IMR-90 (cell line): ENCODE results near the gene NRIP2. TPM values are rescaled to one million over a fixed set of nuclear protein-coding genes. Genes with fewer than 3 reads are reported as not detected.

ENCODE experiments used
- ATAC-seq: fragments of 200-7000 bp; cut with Tn5 transposase; 2 replicates; pipeline ENCODE4 v1.9.1; 2020; ENCODE audit warnings: low read depth, mild to moderate bottlenecking, moderate library complexity
- BruUV-seq: library from RNA; stranded (reverse); fragments of 400-500 nt; replicated peaks from 2 replicates; lab custom pipeline; 2021; lab: Mats Ljungman, UMichigan
- CTCF ChIA-PET: fragments of 300-600 bp; formaldehyde crosslinking; extraction: SDS; loops from one replicate; lab custom pipeline; 2021; ENCODE audit warnings: antibody characterized with exemption; lab: Yijun Ruan, JAX
- POLR2A ChIA-PET: fragments of 300-600 bp; sonication (Branson Sonifier 250); formaldehyde crosslinking; loops from one replicate; lab custom pipeline; 2022; ENCODE audit warnings: antibody characterized with exemption; ENCODE audit not compliant: unreplicated experiment; lab: Charles Lee
- DNase-seq: peaks from one replicate; pipeline ENCODE4 v3.0.0; 2013
- H2AFZ ChIP-seq: replicated peaks from 2 replicates; pipeline ENCODE3; 2013; ENCODE audit warnings: low read length, mild to moderate bottlenecking; ENCODE audit not compliant: poor library complexity
- H2AK5ac ChIP-seq: 2 replicates; pipeline ENCODE4 v1.6.1; 2013; ENCODE audit warnings: low read depth, low read length, inconsistent platforms
- H2AK9ac ChIP-seq: replicated peaks from 2 replicates; pipeline ENCODE3; 2013; ENCODE audit warnings: mild to moderate bottlenecking, low read depth, low read length, moderate library complexity; ENCODE audit not compliant: poor library complexity
- H2BK120ac ChIP-seq: 2 replicates; pipeline ENCODE4 v1.6.1; 2013; ENCODE audit warnings: low read depth, low read length, inconsistent platforms
- H2BK15ac ChIP-seq: 3 replicates; pipeline ENCODE4 v1.6.1; 2013; ENCODE audit warnings: low read depth, low read length, inconsistent platforms
- H2BK20ac ChIP-seq: 2 replicates; pipeline ENCODE4 v1.6.1; 2013; ENCODE audit warnings: low read depth, mild to moderate bottlenecking, inconsistent platforms, low read length, moderate library complexity
- H2BK5ac ChIP-seq: 2 replicates; pipeline ENCODE4 v1.6.1; 2013; ENCODE audit warnings: mild to moderate bottlenecking, low read depth, low read length, inconsistent platforms; ENCODE audit not compliant: poor library complexity, severe bottlenecking
- H3K14ac ChIP-seq: replicated peaks from 2 replicates; pipeline ENCODE4 v1.6.1; 2013; ENCODE audit warnings: low read depth, low read length, inconsistent platforms
- H3K18ac ChIP-seq: 2 replicates; pipeline ENCODE4 v1.6.1; 2013; ENCODE audit warnings: low read depth, low read length, control low read depth
- H3K23ac ChIP-seq: 2 replicates; pipeline ENCODE4 v1.6.1; 2013; ENCODE audit warnings: low read depth, low read length, inconsistent platforms
- H3K27ac ChIP-seq: 2 replicates; pipeline ENCODE4 v1.5.1; 2013; ENCODE audit warnings: mild to moderate bottlenecking, control low read depth, low read length; ENCODE audit not compliant: insufficient read depth
- H3K27me3 ChIP-seq: 2 replicates; pipeline ENCODE4 v1.6.1; 2013; ENCODE audit warnings: low read length; ENCODE audit not compliant: control insufficient read depth, insufficient read depth
- H3K36me3 ChIP-seq: 2 replicates; pipeline ENCODE4 v1.6.1; 2013; ENCODE audit warnings: low read length, mixed read lengths; ENCODE audit not compliant: control insufficient read depth, insufficient read depth
- H3K4ac ChIP-seq: 2 replicates; pipeline ENCODE4 v1.6.1; 2013; ENCODE audit warnings: low read depth, low read length, inconsistent platforms
- H3K4me1 ChIP-seq: 2 replicates; pipeline ENCODE4 v1.6.1; 2013; ENCODE audit warnings: low read length, mixed read lengths; ENCODE audit not compliant: control insufficient read depth, insufficient read depth
- H3K4me2 ChIP-seq: 2 replicates; pipeline ENCODE4 v1.6.1; 2013; ENCODE audit warnings: low read depth, mild to moderate bottlenecking, control low read depth, low read length, moderate library complexity
- H3K4me3 ChIP-seq: 2 replicates; pipeline ENCODE4 v1.5.1; 2013; ENCODE audit warnings: low read depth, mild to moderate bottlenecking, control low read depth, low read length, moderate library complexity; ENCODE audit not compliant: insufficient read depth
- H3K56ac ChIP-seq: 2 replicates; pipeline ENCODE4 v1.6.1; 2013; ENCODE audit warnings: low read length, inconsistent platforms; ENCODE audit not compliant: insufficient read depth; ENCODE audit errors: extremely low read depth
- H3K79me1 ChIP-seq, 2 experiments: 2 replicates each; pipeline ENCODE4 v1.6.1; 2013; ENCODE audit warnings: low read length in 2 of 2, inconsistent platforms in 1 of 2, low read depth in 1 of 2
- H3K9ac ChIP-seq: 2 replicates; pipeline ENCODE4 v1.6.1; 2013; ENCODE audit warnings: low read depth, low read length, control low read depth
- H3K9me1 ChIP-seq: 2 replicates; pipeline ENCODE4 v1.6.1; 2013; ENCODE audit warnings: low read length, inconsistent platforms; ENCODE audit not compliant: insufficient read depth
- H3K9me3 ChIP-seq: 2 replicates; pipeline ENCODE4 v1.6.1; 2013; ENCODE audit warnings: low read length; ENCODE audit not compliant: control insufficient read depth, insufficient read depth
- H4K20me1 ChIP-seq: 2 replicates; pipeline ENCODE4 v1.6.1; 2013; ENCODE audit warnings: low read length, inconsistent platforms; ENCODE audit not compliant: insufficient read depth
- H4K5ac ChIP-seq: 2 replicates; pipeline ENCODE4 v1.6.1; 2013; ENCODE audit warnings: mild to moderate bottlenecking, low read depth, low read length, control low read depth
- H4K8ac ChIP-seq, 2 experiments: 2 replicates each; pipeline ENCODE4 v1.6.1; 2013; ENCODE audit warnings: low read depth in 2 of 2, low read length in 2 of 2, control low read depth in 1 of 2, inconsistent platforms in 1 of 2
- H4K91ac ChIP-seq: 2 replicates; pipeline ENCODE4 v1.6.1; 2013; ENCODE audit warnings: low read depth, low read length, inconsistent platforms; ENCODE audit not compliant: insufficient read depth
- BHLHE40 ChIP-seq: fragments of 150-350 bp; IDR thresholded peaks from 2 replicates; pipeline ENCODE4 v1.6.1; 2016; ENCODE audit warnings: mild to moderate bottlenecking, low read depth, low read length
- CEBPB ChIP-seq: IDR thresholded peaks from 2 replicates; pipeline ENCODE4 v1.6.1; 2012; ENCODE audit warnings: low read depth, low read length, improper control_type of control experiment
- CHD1 ChIP-seq: IDR thresholded peaks from 2 replicates; pipeline ENCODE4 v1.6.1; 2012; ENCODE audit warnings: low read depth, low read length, improper control_type of control experiment
- FOS ChIP-seq: fragments of 150-350 bp; IDR thresholded peaks from 2 replicates; pipeline ENCODE4 v1.6.1; 2016; ENCODE audit warnings: low read depth, low read length
- MAFK ChIP-seq: IDR thresholded peaks from 2 replicates; pipeline ENCODE4 v1.6.1; 2012; ENCODE audit warnings: low read depth, low read length, improper control_type of control experiment
- MAZ ChIP-seq: IDR thresholded peaks from 2 replicates; pipeline ENCODE4 v1.6.1; 2012; ENCODE audit warnings: low read depth, mild to moderate bottlenecking, low read length, improper control_type of control experiment, moderate library complexity, borderline replicate concordance
- MXI1 ChIP-seq: IDR thresholded peaks from 2 replicates; pipeline ENCODE4 v1.6.1; 2012; ENCODE audit warnings: low read depth, mild to moderate bottlenecking, low read length, moderate library complexity, borderline replicate concordance
- NFE2L2 ChIP-seq: fragments of 150-350 bp; IDR thresholded peaks from 2 replicates; pipeline ENCODE4 v1.6.1; 2016; ENCODE audit warnings: low read depth, mild to moderate bottlenecking, low read length
- POLR2A ChIP-seq: IDR thresholded peaks from 2 replicates; pipeline ENCODE4 v1.6.1; 2012; ENCODE audit warnings: mild to moderate bottlenecking, low read depth, low read length
- RAD21 ChIP-seq: IDR thresholded peaks from 2 replicates; pipeline ENCODE4 v1.6.1; 2012; ENCODE audit warnings: low read length, improper control_type of control experiment
- RCOR1 ChIP-seq: IDR thresholded peaks from 2 replicates; pipeline ENCODE4 v1.6.1; 2012; ENCODE audit warnings: mild to moderate bottlenecking, low read length, improper control_type of control experiment; ENCODE audit not compliant: insufficient replicate concordance
- RFX5 ChIP-seq: IDR thresholded peaks from 2 replicates; pipeline ENCODE4 v1.8.0; 2012; ENCODE audit warnings: low read depth, mild to moderate bottlenecking, low read length, moderate library complexity
- SMC3 ChIP-seq: fragments of 150-350 bp; IDR thresholded peaks from 2 replicates; pipeline ENCODE4 v1.6.1; 2016; ENCODE audit warnings: low read depth, mild to moderate bottlenecking, antibody characterized with exemption, low read length, moderate library complexity
- WGBS, 2 experiments: methylation state at CpG; one replicate each; pipeline versions ENCODE4 v1.1.5 to v1.1.7; 2013; ENCODE audit warnings: missing lambda C conversion rate in 2 of 2; ENCODE audit not compliant: insufficient read length in 1 of 2; ENCODE audit errors: extremely low coverage in 2 of 2; 5-methylcytosine and 5-hydroxymethylcytosine counted together
- dilution Hi-C: fragments of 300-500 bp; cut with HindIII; formaldehyde crosslinking; loops from one replicate; pipeline ENCODE4 v1.14.3; 2018; ENCODE audit warnings: low sequenced_read_pairs; ENCODE audit not compliant: unreplicated experiment
- in situ Hi-C: fragments of 300-500 bp; cut with MboI; formaldehyde crosslinking; loops from 3 replicates; pipeline ENCODE4 v1.14.3; 2019; ENCODE audit warnings: low sequenced_read_pairs, inconsistent platforms, mixed read lengths
- intact Hi-C: fragments of 100-400 bp; cut with micrococcal nuclease; formaldehyde crosslinking; loops from 2 replicates; pipeline ENCODE4 v1.10.0; 2022
- polyA plus RNA-seq, 3 experiments: library from polyadenylated mRNA; depleted of rRNA; stranded (reverse); fragments of >200 nt; gene quantifications; 2 replicates each; pipeline ENCODE4 v1.2.3, GENCODE V29; 2012; ENCODE audit warnings: low replicate concordance in 1 of 3
- total RNA-seq: library from RNA; depleted of rRNA; stranded (reverse); fragments of >200 nt; gene quantifications from 2 replicates; pipeline ENCODE4 v1.2.3, GENCODE V29; 2012
- TF ChIP-seq, protein P1 (sequence below): fragments of 150-350 bp; IDR thresholded peaks from 2 replicates; pipeline ENCODE4 v1.6.1; 2016; ENCODE audit warnings: low read depth, mild to moderate bottlenecking, low read length, moderate library complexity, borderline replicate concordance
- TF ChIP-seq, protein P2 (sequence below): conservative IDR thresholded peaks from 2 replicates; pipeline ENCODE4 v1.5.1; 2012; ENCODE audit warnings: mild to moderate bottlenecking, low read depth, low read length, improper control_type of control experiment
- TF ChIP-seq, protein P3 (sequence below): fragments of 150-350 bp; IDR thresholded peaks from 2 replicates; pipeline ENCODE4 v1.6.1; 2017; ENCODE audit warnings: mild to moderate bottlenecking, antibody characterized with exemption, low read length, low read depth

NRIP2 gene
- total and polyA plus RNA-seq, 2 of the 4 experiments (the other 2 are of a cell fraction) = 0.18 to 0.27 TPM

DNA sequence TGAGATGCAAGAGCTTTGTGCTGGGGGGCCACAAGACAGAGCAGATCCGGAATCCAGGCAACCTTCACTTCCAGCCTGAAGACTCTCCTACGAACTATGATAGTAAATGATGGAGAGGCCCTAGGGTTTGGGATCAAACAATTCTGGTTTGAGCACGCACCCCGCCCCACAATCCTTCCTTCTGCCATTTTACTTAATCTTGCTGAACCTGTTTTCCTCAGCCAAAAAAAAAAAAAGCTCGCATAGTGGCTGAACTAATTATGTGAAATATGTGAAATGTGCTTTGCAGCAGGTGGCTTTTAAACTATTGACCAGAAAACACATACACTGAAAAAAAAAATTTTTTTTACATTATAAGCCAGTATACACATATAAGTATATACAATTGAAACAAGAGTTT, 23.0 kb downstream of the NRIP2 start:
- POLR2A ChIA-PET = interaction anchor here (0.6 kb wide), 1 partner anchor 129 kb away, joined by 4 read pairs; no protein-coding TSS in a partner anchor
- Histone ChIP-seq H3K36me3 (no peaks in the 10 kb centered on the region), H3K4me2 (no peak overlapping the region; the same call in 1 of the 2 replicates), H2AK5ac (peak overlapping the region; percentile 58; the same call in 1 of the 2 replicates), H3K9ac (no peak overlapping the region), H3K9me1 (0 out of 2 replicates have a peak, but pooled peaks cover 7% of the 10 kb centered on the region), H4K5ac (peak overlapping the region; percentile 64), H2AK9ac (peak overlapping the region; percentile 52), H4K91ac (no peak overlapping the region), H3K4me3 (no peak overlapping the region), H3K27me3 (no peaks in the 10 kb centered on the region), H4K20me1 (peaks cover 6% of the 10 kb centered on the region; the same call in 1 of the 2 replicates), H3K4ac (no peak overlapping the region), H3K14ac (no peak overlapping the region), H4K8ac (peak overlapping the region; percentile 69 to 98; a peak in 3 of 4 replicates), H3K27ac (no peak overlapping the region), H3K79me1 (peaks cover 11 to 24% of the 10 kb centered on the region in 2 experiments), H3K18ac (no peak overlapping the region), H2AFZ (peak overlapping the region; percentile 48), H2BK20ac (0 out of 2 replicates have a peak overlapping the region, but pooled peaks have one; percentile 39), H2BK15ac (no peak overlapping the region), H3K9me3 (no peaks in the 10 kb centered on the region), H3K56ac (no peak overlapping the region), H2BK5ac (no peak overlapping the region), H3K23ac (no peak overlapping the region), H2BK120ac (no peak overlapping the region), H3K4me1 (no peaks in the 10 kb centered on the region)
- dilution Hi-C loops = no loop called here
- TF ChIP-seq RAD21 (no peak), NFE2L2 (no peak), SMC3 (no peak), BHLHE40 (no peak), MAZ (no peak), RCOR1 (no peak), CEBPB (no peak), POLR2A (no peak), CHD1 (no peak), RFX5 (no peak), FOS (no peak), MXI1 (no peak), MAFK (no peak)
- TF ChIP-seq, protein P1, sequence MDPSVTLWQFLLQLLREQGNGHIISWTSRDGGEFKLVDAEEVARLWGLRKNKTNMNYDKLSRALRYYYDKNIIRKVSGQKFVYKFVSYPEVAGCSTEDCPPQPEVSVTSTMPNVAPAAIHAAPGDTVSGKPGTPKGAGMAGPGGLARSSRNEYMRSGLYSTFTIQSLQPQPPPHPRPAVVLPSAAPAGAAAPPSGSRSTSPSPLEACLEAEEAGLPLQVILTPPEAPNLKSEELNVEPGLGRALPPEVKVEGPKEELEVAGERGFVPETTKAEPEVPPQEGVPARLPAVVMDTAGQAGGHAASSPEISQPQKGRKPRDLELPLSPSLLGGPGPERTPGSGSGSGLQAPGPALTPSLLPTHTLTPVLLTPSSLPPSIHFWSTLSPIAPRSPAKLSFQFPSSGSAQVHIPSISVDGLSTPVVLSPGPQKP = no peak
- TF ChIP-seq, protein P2, sequence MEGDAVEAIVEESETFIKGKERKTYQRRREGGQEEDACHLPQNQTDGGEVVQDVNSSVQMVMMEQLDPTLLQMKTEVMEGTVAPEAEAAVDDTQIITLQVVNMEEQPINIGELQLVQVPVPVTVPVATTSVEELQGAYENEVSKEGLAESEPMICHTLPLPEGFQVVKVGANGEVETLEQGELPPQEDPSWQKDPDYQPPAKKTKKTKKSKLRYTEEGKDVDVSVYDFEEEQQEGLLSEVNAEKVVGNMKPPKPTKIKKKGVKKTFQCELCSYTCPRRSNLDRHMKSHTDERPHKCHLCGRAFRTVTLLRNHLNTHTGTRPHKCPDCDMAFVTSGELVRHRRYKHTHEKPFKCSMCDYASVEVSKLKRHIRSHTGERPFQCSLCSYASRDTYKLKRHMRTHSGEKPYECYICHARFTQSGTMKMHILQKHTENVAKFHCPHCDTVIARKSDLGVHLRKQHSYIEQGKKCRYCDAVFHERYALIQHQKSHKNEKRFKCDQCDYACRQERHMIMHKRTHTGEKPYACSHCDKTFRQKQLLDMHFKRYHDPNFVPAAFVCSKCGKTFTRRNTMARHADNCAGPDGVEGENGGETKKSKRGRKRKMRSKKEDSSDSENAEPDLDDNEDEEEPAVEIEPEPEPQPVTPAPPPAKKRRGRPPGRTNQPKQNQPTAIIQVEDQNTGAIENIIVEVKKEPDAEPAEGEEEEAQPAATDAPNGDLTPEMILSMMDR = no peak
- TF ChIP-seq, protein P3, sequence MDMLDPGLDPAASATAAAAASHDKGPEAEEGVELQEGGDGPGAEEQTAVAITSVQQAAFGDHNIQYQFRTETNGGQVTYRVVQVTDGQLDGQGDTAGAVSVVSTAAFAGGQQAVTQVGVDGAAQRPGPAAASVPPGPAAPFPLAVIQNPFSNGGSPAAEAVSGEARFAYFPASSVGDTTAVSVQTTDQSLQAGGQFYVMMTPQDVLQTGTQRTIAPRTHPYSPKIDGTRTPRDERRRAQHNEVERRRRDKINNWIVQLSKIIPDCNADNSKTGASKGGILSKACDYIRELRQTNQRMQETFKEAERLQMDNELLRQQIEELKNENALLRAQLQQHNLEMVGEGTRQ = no peak
- no TSS peak for BruUV-seq
- in situ Hi-C loops = no loop called here
- no peak for DNase-seq
- intact Hi-C loops = no loop called here
- no peak for ATAC-seq
- WGBS, 2 experiments = no CpG with 5 or more reads among the region's 5 CpGs
- CTCF ChIA-PET = no interaction called here
